H1 (cell line): ENCODE measurements around the gene MGST2. TPM values are rescaled to one million over a fixed set of nuclear protein-coding genes. Genes with fewer than 3 reads are reported as not detected.

ENCODE experiments used
- CTCF ChIA-PET: fragments of 300-600 bp; sonication (Branson Sonifier 250); formaldehyde crosslinking; loops from one replicate; lab custom pipeline; 2021; ENCODE audit not compliant: partially characterized antibody; lab: Charles Lee
- POLR2A ChIA-PET: fragments of 300-600 bp; sonication (Branson Sonifier 250); formaldehyde crosslinking; loops from one replicate; lab custom pipeline; 2021; ENCODE audit warnings: inconsistent platforms; ENCODE audit not compliant: partially characterized antibody; lab: Charles Lee
- DNase-seq, 2 experiments: peaks; one replicate each; pipeline versions ENCODE4 v3.0.0 to v3.0.0-alpha.2; 2010 to 2022; ENCODE audit warnings: low spot score in 2 of 2, low read depth in 1 of 2, mixed read lengths in 1 of 2
- FAIRE-seq: peaks from 2 replicates; lab custom pipeline; 2011; peaks lifted over from hg19 to GRCh38; lab: Jason Lieb, UNC
- H2AFZ ChIP-seq: 2 replicates; pipeline ENCODE4 v1.8.1; 2012; ENCODE audit warnings: low read length, inconsistent platforms
- H2AK5ac ChIP-seq: 2 replicates; pipeline ENCODE4 v1.6.1; 2013; ENCODE audit warnings: low read depth, low read length
- H2BK120ac ChIP-seq: replicated peaks from 2 replicates; pipeline ENCODE3; 2013; ENCODE audit warnings: low read depth, low read length, inconsistent platforms
- H2BK12ac ChIP-seq: 2 replicates; pipeline ENCODE4 v1.6.1; 2013; ENCODE audit warnings: low read depth, low read length
- H2BK15ac ChIP-seq: 2 replicates; pipeline ENCODE4 v1.6.1; 2013; ENCODE audit warnings: low read length
- H2BK20ac ChIP-seq: 2 replicates; pipeline ENCODE4 v1.6.1; 2013; ENCODE audit warnings: low read length
- H2BK5ac ChIP-seq: 2 replicates; pipeline ENCODE4 v1.6.1; 2013; ENCODE audit warnings: low read depth, low read length
- H3K14ac ChIP-seq: 2 replicates; pipeline ENCODE4 v1.6.1; 2013; ENCODE audit warnings: inconsistent platforms; ENCODE audit not compliant: insufficient read length
- H3K18ac ChIP-seq: 2 replicates; pipeline ENCODE4 v1.6.1; 2013; ENCODE audit warnings: low read length; ENCODE audit errors: extremely low read depth
- H3K23ac ChIP-seq: 2 replicates; pipeline ENCODE4 v1.6.1; 2013; ENCODE audit warnings: inconsistent platforms; ENCODE audit not compliant: insufficient read length
- H3K23me2 ChIP-seq: 2 replicates; pipeline ENCODE4 v1.6.1; 2013; ENCODE audit warnings: low read depth, low read length
- H3K27ac ChIP-seq: 2 replicates; pipeline ENCODE4 v1.6.1; 2011; ENCODE audit warnings: low read depth, low read length, inconsistent platforms
- H3K27me3 ChIP-seq, 4 experiments: replicated peaks in 1 of 4; 1 replicate in 1 of 4; 2 replicates in 3 of 4; pipeline versions ENCODE4 v1.6.1 to v1.8.1; 2011 to 2013; ENCODE audit warnings: low read length in 3 of 4, mild to moderate bottlenecking in 3 of 4, inconsistent platforms in 2 of 4, mixed read lengths in 2 of 4, moderate library complexity in 1 of 4; ENCODE audit not compliant: control insufficient read depth in 3 of 4, insufficient read depth in 3 of 4; ENCODE audit errors: extremely low read depth in 1 of 4
- H3K36me3 ChIP-seq, 4 experiments: 2 replicates each; pipeline versions ENCODE4 v1.6.1 to v1.8.1; 2011 to 2013; ENCODE audit warnings: mild to moderate bottlenecking in 4 of 4, low read length in 3 of 4, moderate library complexity in 2 of 4, control low read depth in 1 of 4, inconsistent platforms in 1 of 4; ENCODE audit not compliant: insufficient read depth in 4 of 4, control insufficient read depth in 2 of 4
- H3K4ac ChIP-seq: replicated peaks from 2 replicates; pipeline ENCODE3; 2013; ENCODE audit warnings: low read length, low read depth, mixed read lengths, inconsistent platforms; ENCODE audit not compliant: insufficient read length
- H3K4me1 ChIP-seq, 4 experiments: replicated peaks in 1 of 4; 1 replicate in 1 of 4; 2 replicates in 3 of 4; pipeline versions ENCODE4 v1.6.1 to v1.8.1; 2011 to 2013; ENCODE audit warnings: low read length in 3 of 4, inconsistent platforms in 2 of 4, mixed read lengths in 1 of 4; ENCODE audit not compliant: insufficient read depth in 4 of 4, control insufficient read depth in 3 of 4
- H3K4me2 ChIP-seq, 2 experiments: 2 replicates each; pipeline versions ENCODE4 v1.6.1 to v1.8.1; 2011 to 2013; ENCODE audit warnings: low read depth in 2 of 2, low read length in 2 of 2, control low read depth in 1 of 2, inconsistent platforms in 1 of 2, mild to moderate bottlenecking in 1 of 2; ENCODE audit not compliant: insufficient read depth in 1 of 2
- H3K4me3 ChIP-seq, 4 experiments: fragments of 200-600, 300-600 bp in 1 of 4; sonication (generic), shearing (Covaris generic), sonication (Bioruptor Twin) in 1 of 4; 2 replicates each; pipeline versions ENCODE4 v1.5.1 to v1.8.1; 2011 to 2016; ENCODE audit warnings: low read length in 4 of 4, low read depth in 3 of 4, control low read depth in 2 of 4, inconsistent platforms in 2 of 4, mild to moderate bottlenecking in 2 of 4, mixed read lengths in 1 of 4, moderate library complexity in 1 of 4; ENCODE audit not compliant: insufficient read depth in 2 of 4; ENCODE audit errors: extremely low read depth in 1 of 4
- H3K56ac ChIP-seq: replicated peaks from 2 replicates; pipeline ENCODE3; 2013; ENCODE audit warnings: low read depth, mild to moderate bottlenecking, mixed read lengths, low read length, inconsistent platforms; ENCODE audit not compliant: insufficient read length
- H3K79me1 ChIP-seq: 2 replicates; pipeline ENCODE4 v1.6.1; 2013; ENCODE audit warnings: low read depth, low read length, control low read depth
- H3K79me2 ChIP-seq, 2 experiments: 2 replicates each; pipeline versions ENCODE4 v1.6.1 to v1.8.1; 2012 to 2013; ENCODE audit warnings: low read length in 2 of 2, mild to moderate bottlenecking in 2 of 2, inconsistent platforms in 1 of 2; ENCODE audit not compliant: insufficient read depth in 2 of 2, control insufficient read depth in 1 of 2
- H3K9ac ChIP-seq, 4 experiments: replicated peaks in 1 of 4; 1 replicate in 1 of 4; 2 replicates in 3 of 4; pipeline versions ENCODE4 v1.6.1 to v1.8.1; 2011 to 2013; ENCODE audit warnings: low read depth in 3 of 4, low read length in 3 of 4, control low read depth in 2 of 4, mild to moderate bottlenecking in 2 of 4, moderate library complexity in 2 of 4, inconsistent platforms in 1 of 4; ENCODE audit errors: extremely low read depth in 1 of 4
- H3K9me3 ChIP-seq, 2 experiments: 2 replicates each; pipeline versions ENCODE4 v1.6.1 to v1.8.1; 2012 to 2013; ENCODE audit warnings: mild to moderate bottlenecking in 2 of 2, moderate library complexity in 2 of 2, control low read depth in 1 of 2, inconsistent platforms in 1 of 2, low read depth in 1 of 2, low read length in 1 of 2, mixed read lengths in 1 of 2; ENCODE audit not compliant: insufficient read depth in 2 of 2
- H4K20me1 ChIP-seq, 2 experiments: replicated peaks in 1 of 2; 2 replicates each; pipeline versions ENCODE3 to v1.8.1; 2011 to 2013; ENCODE audit warnings: inconsistent platforms in 2 of 2, low read length in 2 of 2, mild to moderate bottlenecking in 1 of 2; ENCODE audit not compliant: insufficient read depth in 2 of 2, control insufficient read depth in 1 of 2
- H4K5ac ChIP-seq: 2 replicates; pipeline ENCODE4 v1.6.1; 2013; ENCODE audit warnings: low read length, low read depth, mixed read lengths, inconsistent platforms; ENCODE audit not compliant: insufficient read length
- H4K8ac ChIP-seq: 2 replicates; pipeline ENCODE4 v1.8.0; 2013; ENCODE audit warnings: mild to moderate bottlenecking, moderate library complexity, low read length, inconsistent platforms; ENCODE audit not compliant: insufficient read depth; ENCODE audit errors: extremely low read depth
- H4K91ac ChIP-seq: replicated peaks from 2 replicates; pipeline ENCODE3; 2013; ENCODE audit warnings: low read length, mixed read lengths, inconsistent platforms; ENCODE audit not compliant: insufficient read length
- EGR1 ChIP-seq: IDR thresholded peaks from 2 replicates; pipeline ENCODE4 v1.6.1; 2011; ENCODE audit warnings: low read depth, low read length, borderline replicate concordance
- JUN ChIP-seq: IDR thresholded peaks from 2 replicates; pipeline ENCODE4 v1.6.1; 2011; ENCODE audit warnings: low read depth, mild to moderate bottlenecking, improper control_type of control experiment, low read length
- POLR2AphosphoS5 ChIP-seq: IDR thresholded peaks from 2 replicates; pipeline ENCODE4 v1.6.1; 2011; ENCODE audit warnings: low read depth, low read length
- SIRT6 ChIP-seq: IDR thresholded peaks from one replicate; pipeline ENCODE4 v1.7.1; 2012; ENCODE audit warnings: low read length, inconsistent platforms
- SP2 ChIP-seq: IDR thresholded peaks from 2 replicates; pipeline ENCODE4 v1.6.1; 2012; ENCODE audit warnings: mild to moderate bottlenecking, low read length, inconsistent platforms
- WGBS, 2 experiments: shearing (Covaris generic) in 1 of 2; methylation state at CpG; one replicate each; pipeline versions ENCODE4 v1.1.6 to v1.1.7; 2013 to 2015; ENCODE audit warnings: low lambda C conversion rate in 2 of 2, mixed read lengths in 2 of 2, inconsistent platforms in 1 of 2, low coverage in 1 of 2, missing lambda C conversion rate in 1 of 2; ENCODE audit not compliant: insufficient replicate concordance in 2 of 2, insufficient coverage in 1 of 2, insufficient read length in 1 of 2; ENCODE audit errors: extremely low coverage in 1 of 2, missing lambda C conversion rate in 1 of 2; 5-methylcytosine and 5-hydroxymethylcytosine counted together
- long read RNA-seq, 2 experiments: library from RNA in 1 of 2; library from capped mRNA in 1 of 2; stranded (forward); transcript quantifications; one replicate each; pipeline ENCODE4 v2.0.0, GENCODE V29; 2021; ENCODE audit warnings: inconsistent platforms in 1 of 2
- polyA minus RNA-seq, 3 experiments: library from RNA; depleted of rRNA, polyadenylated mRNA; stranded (reverse); fragments of >200 nt; gene quantifications; 1 replicate in 2 of 3; 2 replicates in 1 of 3; pipeline ENCODE4 v1.2.3, GENCODE V29; 2011
- polyA plus RNA-seq, 7 experiments: library from polyadenylated mRNA; depleted of rRNA in 3 of 7; stranded (reverse) in 5 of 7; unstranded in 2 of 7; fragments of >200 nt in 5 of 7; fragments of 200-250 nt in 2 of 7; gene quantifications; 1 replicate in 5 of 7; 2 replicates in 1 of 7; 4 replicates in 1 of 7; pipeline versions ENCODE4 v1.2.1 to v1.2.3, GENCODE V29; 2011 to 2013; ENCODE audit warnings: missing spikeins in 2 of 7, mixed read lengths in 2 of 7
- total RNA-seq: library from RNA; stranded (reverse); fragmentation: NEBNext Ultra II Directional; extraction: Animal tissue kit (Norgen Biotek cat#: 25700); gene quantifications from 2 replicates; pipeline ENCODE4 v1.2.1, GENCODE V29; 2021
- TF ChIP-seq, protein P1 (sequence below), 3 experiments: IDR thresholded peaks; 1 replicate in 2 of 3; 2 replicates in 1 of 3; pipeline versions ENCODE4 v1.5.1 to v1.6.1; 2011; ENCODE audit warnings: low read length in 3 of 3, mild to moderate bottlenecking in 3 of 3, inconsistent platforms in 2 of 3, low read depth in 1 of 3, moderate library complexity in 1 of 3; ENCODE audit not compliant: insufficient read depth in 1 of 3; ENCODE audit errors: control extremely low read depth in 1 of 3

The MGST2 gene
- 7.4 and 8.0 TPM in 2 replicates for total RNA-seq
- polyA plus RNA-seq (2011; rRNA removed) = 6.1 and 13.6 TPM in 2 replicates
- 7.5 TPM for polyA plus RNA-seq (2011; cell fraction: cytosol; rRNA removed)
- polyA plus RNA-seq (2011; cell fraction: nucleus; rRNA removed) = 2.3 TPM
- 6.9 to 10.7 TPM (median 9.8 TPM) in 4 replicates for polyA plus RNA-seq (2012, experiment 1 of 2)
- 15.1 TPM for polyA plus RNA-seq (2012, experiment 2 of 2)
- 25.1 TPM for polyA plus RNA-seq (2013, experiment 1 of 2)
- 29.6 TPM for polyA plus RNA-seq (2013, experiment 2 of 2)
- 2.4 and 2.6 TPM in 2 replicates for polyA minus RNA-seq (2011; rRNA and poly(A)+ RNA removed)
- 3.0 TPM for polyA minus RNA-seq (2011; cell fraction: cytosol; rRNA and poly(A)+ RNA removed)
- polyA minus RNA-seq (2011; cell fraction: nucleus; rRNA and poly(A)+ RNA removed) = 3.3 TPM
- long read RNA-seq, experiment 1, transcript MGST2-201 (5 exons, 801 nt) = major isoform, 5 of 7 reads
- long read RNA-seq, experiment 1, partial matches to known transcripts = 0 of 7 reads
- long read RNA-seq, experiment 1, other reads (novel, unspliced or antisense) = 1 of 7 reads
- long read RNA-seq, experiment 2, partial matches to known transcripts = 0 of 1 reads
- long read RNA-seq, experiment 2, other reads (novel, unspliced or antisense) = 0 of 1 reads

DNA sequence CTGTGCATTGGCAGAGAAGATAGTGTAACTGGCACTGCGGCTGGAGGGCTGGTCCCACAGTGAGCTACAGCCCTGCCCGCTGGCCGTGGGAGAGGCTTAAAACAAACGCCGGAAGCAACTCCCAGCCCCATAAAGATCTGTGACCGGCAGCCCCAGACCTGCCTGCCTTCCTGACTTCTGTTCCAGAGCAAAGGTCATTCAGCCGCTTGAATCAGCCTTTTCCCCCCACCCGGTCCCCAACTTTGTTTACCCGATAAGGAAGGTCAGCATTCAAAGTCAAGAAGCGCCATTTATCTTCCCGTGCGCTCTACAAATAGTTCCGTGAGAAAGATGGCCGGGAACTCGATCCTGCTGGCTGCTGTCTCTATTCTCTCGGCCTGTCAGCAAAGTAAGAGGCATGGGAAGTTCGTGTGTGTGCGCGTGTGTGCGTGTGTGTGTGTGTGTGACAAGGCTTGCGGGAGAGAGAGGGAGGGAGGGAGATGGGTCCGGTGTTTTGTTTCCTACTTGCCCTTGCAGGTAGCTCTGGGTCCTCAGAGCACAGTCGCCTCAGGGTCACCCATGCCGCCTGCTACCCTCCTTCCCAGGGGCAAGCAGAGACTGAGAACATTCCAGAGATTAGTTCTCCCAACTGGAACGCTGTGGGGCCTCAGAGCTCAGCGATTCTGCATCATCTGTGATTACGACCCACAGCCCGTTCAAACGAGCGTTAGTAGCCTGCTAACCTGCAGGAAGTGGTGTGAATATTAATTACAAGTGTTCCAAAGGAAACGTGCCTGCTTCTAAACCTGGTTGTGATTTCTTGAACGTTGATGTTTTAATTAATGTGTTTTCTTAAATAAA is at the start of gene MGST2:
MGST2 (plus strand) TSS at position 130 of the 840 bp plus-strand sequence; CDS start at position 331, 201 bp downstream.
- H3K9ac ChIP-seq = peak within 1 kb of the TSS in 3 of 4 experiments; percentile 46 to 58 (median 48); a peak in 6 of 7 replicates
- peak within 1 kb of the TSS; percentile 90 for H2AFZ ChIP-seq
- no peak within 1 kb of the TSS for H2AK5ac ChIP-seq
- H3K36me3 ChIP-seq = no peaks in the 10 kb centered on the region
- H3K4ac ChIP-seq = no peak within 1 kb of the TSS
- H4K91ac ChIP-seq = peak within 1 kb of the TSS; percentile 61
- ChIA-PET CTCF (interaction anchor here (0.9 to 21.5 kb wide), 11 partner anchors 10 to 383 kb away, joined by 3 to 239 read pairs (median 3); no protein-coding TSS in a partner anchor), POLR2A (interaction anchor here (1.2 kb wide), 1 partner anchor 10 kb away, joined by 4 read pairs; no protein-coding TSS in a partner anchor)
- no peak within 1 kb of the TSS for H2BK15ac ChIP-seq
- H2BK5ac ChIP-seq = no peak within 1 kb of the TSS
- WGBS, 2 experiments = 14% methylated on average over 31 of the region's 32 CpGs; no CpG with 5 or more reads in 1 of the 2 experiments
- no peaks in the 10 kb centered on the region for H4K20me1 ChIP-seq
- H3K27ac ChIP-seq = peak within 1 kb of the TSS; percentile 23; the same call in 1 of the 2 replicates
- FAIRE-seq = no peak
- H3K4me1 ChIP-seq = peaks cover 0 to 3% (median 0%) of the 10 kb centered on the region in 4 experiments; a peak in 3 of 7 replicates
- H3K79me1 ChIP-seq = no peaks in the 10 kb centered on the region
- H3K56ac ChIP-seq = no peak within 1 kb of the TSS
- H3K23me2 ChIP-seq = peaks cover 2% of the 10 kb centered on the region; the same call in 1 of the 2 replicates
- H3K27me3 ChIP-seq = no peaks in the 10 kb centered on the region; a peak in 1 of 7 replicates
- no peak within 1 kb of the TSS for H3K14ac ChIP-seq
- no peaks in the 10 kb centered on the region for H3K79me2 ChIP-seq
- H3K23ac ChIP-seq = no peak within 1 kb of the TSS
- H3K9me3 ChIP-seq = no peaks in the 10 kb centered on the region
- peak within 1 kb of the TSS; percentile 35 to 65 (median 44) for H3K4me3 ChIP-seq
- H2BK12ac ChIP-seq = peak within 1 kb of the TSS; percentile 51; the same call in 1 of the 2 replicates
- H4K5ac ChIP-seq = peak within 1 kb of the TSS; percentile 72
- peak within 1 kb of the TSS; percentile 50; the same call in 1 of the 2 replicates for H2BK20ac ChIP-seq
- H4K8ac ChIP-seq = peak within 1 kb of the TSS; percentile 63
- peak within 1 kb of the TSS; percentile 78 to 82 for H3K4me2 ChIP-seq
- peak in 1 of 2 experiments; percentile 66 for DNase-seq
- peak within 1 kb of the TSS; percentile 35 for H2BK120ac ChIP-seq
- peak within 1 kb of the TSS; percentile 55; the same call in 1 of the 2 replicates for H3K18ac ChIP-seq
- no peak for TF ChIP-seq SIRT6
- TF ChIP-seq JUN = no peak
- TF ChIP-seq, protein P1, sequence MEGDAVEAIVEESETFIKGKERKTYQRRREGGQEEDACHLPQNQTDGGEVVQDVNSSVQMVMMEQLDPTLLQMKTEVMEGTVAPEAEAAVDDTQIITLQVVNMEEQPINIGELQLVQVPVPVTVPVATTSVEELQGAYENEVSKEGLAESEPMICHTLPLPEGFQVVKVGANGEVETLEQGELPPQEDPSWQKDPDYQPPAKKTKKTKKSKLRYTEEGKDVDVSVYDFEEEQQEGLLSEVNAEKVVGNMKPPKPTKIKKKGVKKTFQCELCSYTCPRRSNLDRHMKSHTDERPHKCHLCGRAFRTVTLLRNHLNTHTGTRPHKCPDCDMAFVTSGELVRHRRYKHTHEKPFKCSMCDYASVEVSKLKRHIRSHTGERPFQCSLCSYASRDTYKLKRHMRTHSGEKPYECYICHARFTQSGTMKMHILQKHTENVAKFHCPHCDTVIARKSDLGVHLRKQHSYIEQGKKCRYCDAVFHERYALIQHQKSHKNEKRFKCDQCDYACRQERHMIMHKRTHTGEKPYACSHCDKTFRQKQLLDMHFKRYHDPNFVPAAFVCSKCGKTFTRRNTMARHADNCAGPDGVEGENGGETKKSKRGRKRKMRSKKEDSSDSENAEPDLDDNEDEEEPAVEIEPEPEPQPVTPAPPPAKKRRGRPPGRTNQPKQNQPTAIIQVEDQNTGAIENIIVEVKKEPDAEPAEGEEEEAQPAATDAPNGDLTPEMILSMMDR (IDR thresholded peaks at IDR 0.05; ENCODE audit: control extremely low read depth in 1 of 3, insufficient read depth in 1 of 3, low read depth in 1 of 3, low read length in 3 of 3) = no peak
- TF ChIP-seq EGR1 = no peak
- no peak for TF ChIP-seq SP2
- 0 out of 2 replicates have a peak, but pooled peaks have one; percentile 31 for TF ChIP-seq POLR2AphosphoS5
